OCI-LY7 (cell line): ENCODE measurements around the gene CYP1B1. TPM values are rescaled to one million over a fixed set of nuclear protein-coding genes. Genes with fewer than 3 reads are reported as not detected.

Source experiments
- BruUV-seq: library from RNA; stranded (reverse); fragments of 400-500 nt; replicated peaks from 2 replicates; lab custom pipeline; 2021; lab: Mats Ljungman, UMichigan
- CTCF ChIA-PET: fragments of 300-600 bp; sonication (Branson Sonifier 250); formaldehyde crosslinking; loops from one replicate; lab custom pipeline; 2022; ENCODE audit warnings: antibody characterized with exemption; ENCODE audit not compliant: unreplicated experiment; lab: Charles Lee
- POLR2A ChIA-PET: fragments of 300-600 bp; sonication (Branson Sonifier 250); formaldehyde crosslinking; loops from one replicate; lab custom pipeline; 2022; ENCODE audit warnings: antibody characterized with exemption; lab: Charles Lee
- DNase-seq: peaks from one replicate; pipeline ENCODE4 v3.0.0-alpha.2; 2015; ENCODE audit warnings: low spot score
- H2AFZ ChIP-seq: fragments of 200-600 bp; sonication (generic), shearing (Covaris generic); 2 replicates; pipeline ENCODE4 v1.6.1; 2014; ENCODE audit warnings: mild to moderate bottlenecking, antibody characterized with exemption, low read length, moderate library complexity
- H3K27ac ChIP-seq: fragments of 200-600 bp; sonication (generic); 2 replicates; pipeline ENCODE4 v1.5.1; 2014; ENCODE audit warnings: mixed run types, low read depth, mild to moderate bottlenecking, moderate library complexity, low read length, inconsistent platforms; ENCODE audit not compliant: poor library complexity, severe bottlenecking
- H3K36me3 ChIP-seq: fragments of 200-600 bp; sonication (generic); 2 replicates; pipeline ENCODE4 v1.6.1; 2014; ENCODE audit warnings: mild to moderate bottlenecking, antibody characterized with exemption, low read length, moderate library complexity, mixed read lengths; ENCODE audit not compliant: insufficient read depth
- H3K4me1 ChIP-seq: fragments of 200-600 bp; sonication (generic); 2 replicates; pipeline ENCODE4 v1.5.1; 2014; ENCODE audit warnings: mild to moderate bottlenecking, low read length; ENCODE audit not compliant: insufficient read depth, poor library complexity, severe bottlenecking
- H3K4me2 ChIP-seq: fragments of 200-600 bp; sonication (generic); 2 replicates; pipeline ENCODE4 v1.6.1; 2014; ENCODE audit warnings: mild to moderate bottlenecking, low read length
- H3K4me3 ChIP-seq: fragments of 200-600 bp; sonication (generic); 2 replicates; pipeline ENCODE4 v1.5.1; 2014; ENCODE audit warnings: mild to moderate bottlenecking, low read depth, low read length; ENCODE audit not compliant: poor library complexity, severe bottlenecking
- H3K79me2 ChIP-seq: fragments of 200-600 bp; sonication (generic); 2 replicates; pipeline ENCODE4 v1.6.1; 2016; ENCODE audit warnings: low read depth, mild to moderate bottlenecking, low read length, moderate library complexity, mixed read lengths; ENCODE audit not compliant: insufficient read depth
- H3K9me2 ChIP-seq: fragments of 200-600 bp; sonication (generic); 2 replicates; pipeline ENCODE4 v1.6.1; 2016; ENCODE audit warnings: mild to moderate bottlenecking, low read length, mixed read lengths; ENCODE audit not compliant: insufficient read depth
- H3K9me3 ChIP-seq: fragments of 200-600 bp; sonication (generic); 2 replicates; pipeline ENCODE4 v1.6.1; 2014; ENCODE audit warnings: mild to moderate bottlenecking, mixed run types, low read length, mixed read lengths
- H4K20me1 ChIP-seq: fragments of 200-600 bp; sonication (generic); 2 replicates; pipeline ENCODE4 v1.6.1; 2014; ENCODE audit warnings: mild to moderate bottlenecking, antibody characterized with exemption, low read length, moderate library complexity, mixed read lengths; ENCODE audit not compliant: insufficient read depth
- EZH2phosphoT487 ChIP-seq: fragments of 200-600 bp; sonication (generic); IDR thresholded peaks from 2 replicates; pipeline ENCODE4 v1.6.1; 2018; ENCODE audit warnings: low read depth, borderline replicate concordance, mild to moderate bottlenecking, mixed run types, antibody characterized with exemption, low read length, moderate library complexity, mixed read lengths
- intact Hi-C: fragments of 100-400 bp; cut with micrococcal nuclease; formaldehyde crosslinking; loops from one replicate; pipeline ENCODE4 v1.10.0; 2022; ENCODE audit not compliant: unreplicated experiment
- total RNA-seq, 2 experiments: library from RNA; depleted of rRNA in 1 of 2; stranded (reverse); fragments of >200 nt in 1 of 2; shearing (Covaris generic) in 1 of 2; gene quantifications; 2 replicates each; pipeline ENCODE4 v1.2.3, GENCODE V29; 2014 to 2022
- TF ChIP-seq, protein P1 (sequence below): fragments of 200-600 bp; sonication (generic); conservative IDR thresholded peaks from 2 replicates; pipeline ENCODE4 v1.5.1; 2014; ENCODE audit warnings: mild to moderate bottlenecking, antibody characterized with exemption, low read length, moderate library complexity, mixed read lengths

CYP1B1 gene
- total RNA-seq, 2 experiments from 2014 or later, result 0.44 TPM; not detected in 1

DNA sequence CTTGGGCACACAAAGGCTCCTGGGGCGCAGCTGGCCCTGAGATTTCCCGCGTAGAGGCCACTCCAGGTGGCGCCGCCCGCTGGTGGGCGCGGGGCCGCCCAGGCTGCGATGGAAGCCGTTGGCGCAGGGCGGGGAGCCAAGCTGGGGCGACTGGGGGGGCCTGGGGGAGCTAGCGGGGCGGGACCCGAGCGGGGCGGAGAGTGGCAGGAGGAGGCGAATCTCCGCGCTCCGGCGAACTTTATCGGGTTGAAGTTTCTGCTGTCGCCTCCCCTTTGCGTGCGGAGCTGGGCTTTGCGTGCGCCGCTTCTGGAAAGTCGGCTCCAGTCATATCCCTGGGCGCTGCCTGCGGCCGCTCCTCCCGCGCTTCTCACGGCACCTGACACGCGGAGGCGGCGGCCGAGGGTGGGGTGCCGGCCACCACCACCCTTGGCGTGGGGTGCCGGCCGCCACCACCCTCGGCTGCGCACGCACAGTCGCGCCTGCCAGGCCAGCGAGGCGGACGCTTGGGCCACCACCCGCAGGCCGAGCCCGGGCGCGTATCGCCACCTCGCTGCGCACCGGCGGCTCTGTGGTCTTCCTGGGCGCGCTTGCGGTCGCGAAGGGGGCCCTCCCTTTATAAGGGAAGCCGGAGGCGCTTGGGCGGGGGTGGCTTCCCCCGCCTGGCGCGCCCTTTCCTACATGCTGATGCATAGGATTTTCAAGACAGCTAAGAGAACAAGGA lies 919 bp upstream of the CYP1B1 start:
- Histone ChIP-seq H3K4me2 (no peak overlapping the region), H4K20me1 (no peaks in the 10 kb centered on the region), H3K36me3 (no peaks in the 10 kb centered on the region), H3K9me2 (no peaks in the 10 kb centered on the region), H3K4me3 (no peak overlapping the region), H3K27ac (no peak overlapping the region), H3K9me3 (no peaks in the 10 kb centered on the region), H3K4me1 (no peaks in the 10 kb centered on the region), H2AFZ (no peak overlapping the region), H3K79me2 (no peaks in the 10 kb centered on the region)
- intact Hi-C loops, result no loop called here
- TF ChIP-seq, protein P1, sequence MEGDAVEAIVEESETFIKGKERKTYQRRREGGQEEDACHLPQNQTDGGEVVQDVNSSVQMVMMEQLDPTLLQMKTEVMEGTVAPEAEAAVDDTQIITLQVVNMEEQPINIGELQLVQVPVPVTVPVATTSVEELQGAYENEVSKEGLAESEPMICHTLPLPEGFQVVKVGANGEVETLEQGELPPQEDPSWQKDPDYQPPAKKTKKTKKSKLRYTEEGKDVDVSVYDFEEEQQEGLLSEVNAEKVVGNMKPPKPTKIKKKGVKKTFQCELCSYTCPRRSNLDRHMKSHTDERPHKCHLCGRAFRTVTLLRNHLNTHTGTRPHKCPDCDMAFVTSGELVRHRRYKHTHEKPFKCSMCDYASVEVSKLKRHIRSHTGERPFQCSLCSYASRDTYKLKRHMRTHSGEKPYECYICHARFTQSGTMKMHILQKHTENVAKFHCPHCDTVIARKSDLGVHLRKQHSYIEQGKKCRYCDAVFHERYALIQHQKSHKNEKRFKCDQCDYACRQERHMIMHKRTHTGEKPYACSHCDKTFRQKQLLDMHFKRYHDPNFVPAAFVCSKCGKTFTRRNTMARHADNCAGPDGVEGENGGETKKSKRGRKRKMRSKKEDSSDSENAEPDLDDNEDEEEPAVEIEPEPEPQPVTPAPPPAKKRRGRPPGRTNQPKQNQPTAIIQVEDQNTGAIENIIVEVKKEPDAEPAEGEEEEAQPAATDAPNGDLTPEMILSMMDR, result no peak
- DNase-seq, result no peak
- CTCF ChIA-PET, result no interaction called here
- POLR2A ChIA-PET, result no interaction called here
- no TSS peak for BruUV-seq

DNA sequence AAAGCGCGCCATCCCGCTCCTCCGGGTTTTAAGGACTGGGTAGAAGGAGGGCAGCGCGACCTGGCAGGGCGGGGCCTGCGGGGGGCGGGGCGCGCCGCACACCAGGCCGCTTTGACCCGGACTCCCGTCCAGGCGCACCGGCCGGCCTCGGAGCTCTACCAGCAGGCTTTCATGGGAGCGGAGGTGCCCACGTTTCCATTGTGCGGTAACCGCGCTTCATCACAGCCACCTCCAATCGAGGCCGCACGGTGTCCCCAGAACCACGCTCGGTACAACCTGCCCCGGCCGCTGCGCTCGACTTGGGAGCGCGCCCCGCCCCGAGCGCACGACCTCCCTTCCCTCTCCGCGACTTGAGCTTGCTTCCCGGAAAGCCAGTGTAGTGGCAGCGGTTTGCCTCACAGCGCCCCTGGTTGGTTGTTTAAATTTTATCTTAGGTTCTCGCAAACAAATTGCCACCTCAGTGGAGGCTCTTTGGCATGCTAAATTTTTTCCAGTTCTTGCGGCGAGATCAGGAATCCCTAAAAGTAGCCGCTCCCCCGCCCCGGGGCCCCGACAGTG lies 280 bp upstream of the CYP1B1 start:
- no peak for TF ChIP-seq EZH2phosphoT487
- TF ChIP-seq, protein P1, result no peak
- H3K36me3 ChIP-seq, result no peaks in the 10 kb centered on the region
- H3K79me2 ChIP-seq, result no peaks in the 10 kb centered on the region
- DNase-seq, result no peak
- CTCF ChIA-PET, result no interaction called here
- H3K9me3 ChIP-seq, result no peaks in the 10 kb centered on the region
- intact Hi-C loops, result no loop called here
- H2AFZ ChIP-seq, result no peak overlapping the region
- H3K4me2 ChIP-seq, result no peak overlapping the region
- no peak overlapping the region for H3K27ac ChIP-seq
- BruUV-seq, result no TSS peak
- POLR2A ChIA-PET, result no interaction called here
- no peaks in the 10 kb centered on the region for H3K4me1 ChIP-seq
- H3K9me2 ChIP-seq, result no peaks in the 10 kb centered on the region
- H3K4me3 ChIP-seq, result no peak overlapping the region
- no peaks in the 10 kb centered on the region for H4K20me1 ChIP-seq
